Tibial nerve (tissue), 4 donors: Measurements from ENCODE around the gene ZNF135.

Source experiments
- CTCF ChIP-seq, 5 experiments: fragments of 200-600 bp in 3 of 5; fragments of 450-650 bp in 2 of 5; sonication (generic) in 3 of 5; IDR thresholded peaks; one replicate each; pipeline ENCODE4 v1.5.1; 2016 to 2019; ENCODE audit warnings: antibody characterized with exemption in 5 of 5, mild to moderate bottlenecking in 3 of 5, moderate library complexity in 2 of 5
- EP300 ChIP-seq, 2 donors: sonication (generic); formaldehyde crosslinking; IDR thresholded peaks; one replicate each; pipeline ENCODE4 v1.6.1; 2017; ENCODE audit warnings: antibody characterized with exemption in 2 of 2, mild to moderate bottlenecking in 1 of 2
- POLR2A ChIP-seq, 2 donors: fragments of 450-650 bp; IDR thresholded peaks; one replicate each; pipeline ENCODE4 v1.6.1; 2017; ENCODE audit warnings: antibody characterized with exemption in 2 of 2, mild to moderate bottlenecking in 2 of 2, moderate library complexity in 2 of 2

- no peak for TF ChIP-seq CTCF (IDR thresholded peaks at IDR 0.05)
- no peak for TF ChIP-seq POLR2A (IDR thresholded peaks at IDR 0.05)
- TF ChIP-seq EP300 (IDR thresholded peaks at IDR 0.05) = no peak
Measured at GRCh38 chr19:58093071-58093470, 34.0 kb downstream of the ZNF135 start.
